SK-N-MC (cell line): ENCODE results near the gene ZFAND3.

Source experiments
- DNase-seq: peaks from one replicate; pipeline ENCODE4 v3.0.0-alpha.2; 2011; ENCODE audit warnings: low read depth, low spot score
- H3K27ac ChIP-seq: fragments of 200-600 bp; sonication (generic); 2 replicates; pipeline ENCODE4 v1.5.1; 2016; ENCODE audit warnings: mixed run types
- H3K36me3 ChIP-seq: fragments of 200-600 bp; sonication (generic); 2 replicates; pipeline ENCODE4 v1.6.1; 2017; ENCODE audit warnings: antibody characterized with exemption, low read length, mixed read lengths; ENCODE audit not compliant: insufficient read depth
- H3K4me3 ChIP-seq: fragments of 200-600 bp; sonication (generic); 2 replicates; pipeline ENCODE4 v1.5.1; 2016
- H3K9ac ChIP-seq: fragments of 200-600 bp; sonication (generic); 2 replicates; pipeline ENCODE4 v1.8.0; 2017; ENCODE audit warnings: mixed run types, mixed read lengths; ENCODE audit not compliant: insufficient read length
- H3K9me3 ChIP-seq: fragments of 200-600 bp; sonication (generic); 2 replicates; pipeline ENCODE4 v1.6.1; 2017; ENCODE audit warnings: low read depth, mild to moderate bottlenecking, antibody characterized with exemption, low read length, moderate library complexity, mixed read lengths
- EZH2 ChIP-seq: fragments of 200-600 bp; sonication (generic); IDR thresholded peaks from one replicate; pipeline ENCODE4 v1.6.1; 2017; ENCODE audit warnings: antibody characterized with exemption
- FOXP2 ChIP-seq: optimal IDR thresholded peaks from 2 replicates; pipeline ENCODE3; 2011; ENCODE audit warnings: mild to moderate bottlenecking, moderate library complexity; ENCODE audit not compliant: insufficient read depth; ENCODE audit errors: extremely low read length, control extremely low read depth
- POLR2AphosphoS5 ChIP-seq: IDR thresholded peaks from 2 replicates; pipeline ENCODE4 v1.6.1; 2012; ENCODE audit warnings: mild to moderate bottlenecking, low read depth, low read length, borderline replicate concordance

Gene ZFAND3

GRCh38 chr6:38170666-38171355 lies 351.3 kb downstream of the ZFAND3 start:
- Histone ChIP-seq H3K9ac (no peak overlapping the region), H3K27ac (peak overlapping the region; percentile 46; the same call in 1 of the 2 replicates), H3K4me3 (no peak overlapping the region), H3K9me3 (no peaks in the 10 kb centered on the region), H3K36me3 (no peaks in the 10 kb centered on the region)
- no peak for DNase-seq
- no peak for TF ChIP-seq POLR2AphosphoS5

- TF ChIP-seq FOXP2: no peak
- TF ChIP-seq POLR2AphosphoS5: no peak
- TF ChIP-seq EZH2: no peak
- no peak for DNase-seq
- H3K27ac ChIP-seq: no peak overlapping the region
Measured at GRCh38 chr6:38171997-38172738, 352.6 kb downstream of the ZFAND3 start.

GRCh38 chr6:38172739-38173410 lies 353.3 kb downstream of the ZFAND3 start:
- Histone ChIP-seq H3K27ac (no peak overlapping the region), H3K9ac (no peak overlapping the region), H3K9me3 (no peaks in the 10 kb centered on the region), H3K4me3 (no peak overlapping the region), H3K36me3 (no peaks in the 10 kb centered on the region)
- no peak for DNase-seq
- TF ChIP-seq EZH2 (no peak), FOXP2 (no peak), POLR2AphosphoS5 (no peak)

More at GRCh38 chr6:38171997-38172738, 352.6 kb downstream of the ZFAND3 start:
- H3K9me3 ChIP-seq: no peaks in the 10 kb centered on the region
- no peak overlapping the region for H3K4me3 ChIP-seq
- H3K9ac ChIP-seq: no peak overlapping the region
- H3K36me3 ChIP-seq: no peaks in the 10 kb centered on the region

GRCh38 chr6:38173909-38174308 lies 354.4 kb downstream of the ZFAND3 start:
- no peak overlapping the region for H3K9ac ChIP-seq
- H3K27ac ChIP-seq: no peak overlapping the region
- no peak overlapping the region for H3K4me3 ChIP-seq
- no peak for TF ChIP-seq FOXP2
- TF ChIP-seq POLR2AphosphoS5: no peak
- no peak for TF ChIP-seq EZH2
- no peak for DNase-seq
- no peaks in the 10 kb centered on the region for H3K9me3 ChIP-seq
- H3K36me3 ChIP-seq: no peaks in the 10 kb centered on the region

GRCh38 chr6:38174315-38174714 lies 354.8 kb downstream of the ZFAND3 start:
- TF ChIP-seq FOXP2 (no peak), POLR2AphosphoS5 (no peak), EZH2 (no peak)
- Histone ChIP-seq H3K36me3 (no peaks in the 10 kb centered on the region), H3K9ac (no peak overlapping the region), H3K9me3 (no peaks in the 10 kb centered on the region), H3K27ac (no peak overlapping the region), H3K4me3 (no peak overlapping the region)
- no peak for DNase-seq

- H3K4me3 ChIP-seq: no peak overlapping the region
- no peak for DNase-seq
- no peaks in the 10 kb centered on the region for H3K9me3 ChIP-seq
- no peak overlapping the region for H3K9ac ChIP-seq
- H3K27ac ChIP-seq: no peak overlapping the region
- TF ChIP-seq EZH2 (no peak), FOXP2 (no peak), POLR2AphosphoS5 (no peak)
- H3K36me3 ChIP-seq: no peaks in the 10 kb centered on the region
Measured at GRCh38 chr6:38174806-38175495, 355.4 kb downstream of the ZFAND3 start.

- DNase-seq: no peak
- no peaks in the 10 kb centered on the region for H3K9me3 ChIP-seq
- no peak overlapping the region for H3K9ac ChIP-seq
Measured at GRCh38 chr6:38175786-38176185, 356.3 kb downstream of the ZFAND3 start.

More at GRCh38 chr6:38175786-38176185, 356.3 kb downstream of the ZFAND3 start:
- no peak for TF ChIP-seq EZH2
- no peak for TF ChIP-seq FOXP2
- no peak for TF ChIP-seq POLR2AphosphoS5
- no peak overlapping the region for H3K4me3 ChIP-seq
- H3K27ac ChIP-seq: no peak overlapping the region
- H3K36me3 ChIP-seq: no peaks in the 10 kb centered on the region
